HEK293 (cell line): ENCODE data around the gene TSPAN9.

Experiments used
- CTCF ChIA-PET: fragments of 350-600 bp; formaldehyde crosslinking; extraction: SDS; loops from one replicate; lab custom pipeline; 2021; ENCODE audit warnings: antibody characterized with exemption; lab: Yijun Ruan, JAX
- POLR2A ChIA-PET: fragments of 300-600 bp; formaldehyde crosslinking; extraction: SDS; loops from one replicate; lab custom pipeline; 2020; ENCODE audit warnings: antibody characterized with exemption, inconsistent platforms; lab: Yijun Ruan, JAX
- H3K27ac ChIP-seq: fragments of 200-500 bp; sonication (Bioruptor generic); 2 replicates; pipeline ENCODE4 v1.5.1; 2014; ENCODE audit warnings: low read depth, low read length, control low read depth, inconsistent platforms; ENCODE audit errors: extremely low read depth
- H3K36me3 ChIP-seq, 2 experiments: fragments of 200-500 bp in 1 of 2; sonication (Bioruptor generic) in 1 of 2; 1 replicate in 1 of 2; 2 replicates in 1 of 2; pipeline ENCODE4 v1.5.1; 2014 to 2017; ENCODE audit warnings: inconsistent platforms in 2 of 2, low read length in 2 of 2; ENCODE audit not compliant: control insufficient read depth in 2 of 2, insufficient read depth in 1 of 2
- H3K4me1 ChIP-seq: fragments of 200-500 bp; sonication (Bioruptor generic); 2 replicates; pipeline ENCODE4 v1.5.1; 2014; ENCODE audit warnings: mild to moderate bottlenecking, low read length, inconsistent platforms; ENCODE audit not compliant: control insufficient read depth, insufficient read depth
- H3K4me3 ChIP-seq: 2 replicates; pipeline ENCODE4 v1.5.1; 2011; ENCODE audit warnings: low read depth, mild to moderate bottlenecking, control low read depth, low read length, moderate library complexity
- H3K9me3 ChIP-seq: fragments of 200-500 bp; sonication (Bioruptor generic); 2 replicates; pipeline ENCODE4 v1.5.1; 2014; ENCODE audit warnings: low read depth, low read length, inconsistent platforms; ENCODE audit not compliant: control insufficient read depth, insufficient read depth
- PATZ1 ChIP-seq: fragments of 450-650 bp; formaldehyde crosslinking; IDR thresholded peaks from 2 replicates; pipeline ENCODE4 v1.5.1; 2016; ENCODE audit warnings: missing biosample characterization, missing genetic modification characterization
- SCRT2 ChIP-seq: fragments of 450-650 bp; formaldehyde crosslinking; IDR thresholded peaks from 2 replicates; pipeline ENCODE4 v1.5.1; 2016; ENCODE audit warnings: missing biosample characterization, missing genetic modification characterization
- SP3 ChIP-seq: fragments of 450-650 bp; formaldehyde crosslinking; IDR thresholded peaks from 2 replicates; pipeline ENCODE4 v1.5.1; 2016; ENCODE audit warnings: missing biosample characterization, missing genetic modification characterization
- SP7 ChIP-seq: fragments of 450-650 bp; formaldehyde crosslinking; IDR thresholded peaks from 2 replicates; pipeline ENCODE4 v1.5.1; 2016; ENCODE audit warnings: missing biosample characterization, missing genetic modification characterization
- ZBTB11 ChIP-seq: fragments of 450-650 bp; formaldehyde crosslinking; conservative IDR thresholded peaks from 2 replicates; pipeline ENCODE4 v1.5.1; 2016; ENCODE audit warnings: low read depth, missing biosample characterization, missing genetic modification characterization
- ZBTB26 ChIP-seq: fragments of 450-650 bp; formaldehyde crosslinking; optimal IDR thresholded peaks from 2 replicates; pipeline ENCODE3; 2016; ENCODE audit warnings: missing biosample characterization, mild to moderate bottlenecking, missing genetic modification characterization
- ZIC2 ChIP-seq: fragments of 450-650 bp; formaldehyde crosslinking; IDR thresholded peaks from 2 replicates; pipeline ENCODE4 v1.5.1; 2016; ENCODE audit warnings: missing biosample characterization, missing genetic modification characterization
- ZNF148 ChIP-seq: fragments of 450-650 bp; formaldehyde crosslinking; IDR thresholded peaks from 2 replicates; pipeline ENCODE4 v1.5.0; 2017; ENCODE audit warnings: missing biosample characterization, missing genetic modification characterization, borderline replicate concordance
- ZNF157 ChIP-seq: fragments of 450-650 bp; formaldehyde crosslinking; IDR thresholded peaks from 2 replicates; pipeline ENCODE4 v1.5.1; 2016; ENCODE audit warnings: missing biosample characterization, missing genetic modification characterization
- ZNF19 ChIP-seq: fragments of 450-650 bp; formaldehyde crosslinking; IDR thresholded peaks from 2 replicates; pipeline ENCODE4; 2016; ENCODE audit warnings: missing biosample characterization, missing genetic modification characterization, low read depth
- ZNF2 ChIP-seq: fragments of 450-650 bp; formaldehyde crosslinking; IDR thresholded peaks from 2 replicates; pipeline ENCODE4 v1.5.1; 2016; ENCODE audit warnings: missing biosample characterization, missing genetic modification characterization
- ZNF23 ChIP-seq: fragments of 450-650 bp; formaldehyde crosslinking; IDR thresholded peaks from 2 replicates; pipeline ENCODE4 v1.5.1; 2016; ENCODE audit warnings: missing biosample characterization, missing genetic modification characterization, borderline replicate concordance
- TF ChIP-seq, protein P1 (sequence below): fragments of 450-650 bp; formaldehyde crosslinking; IDR thresholded peaks from 2 replicates; pipeline ENCODE4 v1.5.1; 2016; ENCODE audit warnings: missing biosample characterization, missing genetic modification characterization
- TF ChIP-seq, protein P2 (sequence below): fragments of 450-650 bp; formaldehyde crosslinking; IDR thresholded peaks from 2 replicates; pipeline ENCODE4 v1.5.1; 2017; ENCODE audit warnings: missing biosample characterization, missing genetic modification characterization

TSPAN9 gene

DNA sequence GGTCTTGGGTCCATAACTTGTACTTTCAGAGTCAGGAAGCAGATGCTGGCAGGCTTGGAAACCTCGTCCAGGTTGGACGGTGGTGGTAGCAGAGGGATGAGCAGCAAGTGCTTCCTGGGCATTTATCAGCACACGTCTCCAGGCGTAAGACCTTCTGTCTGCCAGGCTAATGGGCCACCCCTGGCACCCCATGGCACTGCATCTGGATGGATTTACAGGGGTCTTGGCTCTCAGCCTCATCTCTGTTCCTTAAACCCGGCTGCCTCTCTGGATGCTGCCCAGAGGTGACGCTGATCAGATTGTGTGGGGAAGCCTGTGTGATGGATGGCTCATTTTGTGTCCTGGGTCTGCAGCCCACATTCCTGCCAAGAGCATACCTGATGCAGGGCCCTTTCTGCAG, 145.1 kb downstream of the TSPAN9 start:
- Histone ChIP-seq H3K9me3 (no peaks in the 10 kb centered on the region), H3K36me3 (no peaks in the 10 kb centered on the region), H3K27ac (no peak overlapping the region), H3K4me1 (peaks cover 6% of the 10 kb centered on the region; the same call in 1 of the 2 replicates), H3K4me3 (no peak overlapping the region)
- ChIA-PET POLR2A (interaction anchor here (0.5 kb wide), 1 partner anchor 43 kb away, joined by 4 read pairs; no protein-coding TSS in a partner anchor), CTCF (interaction anchor here (0.6 kb wide), 1 partner anchor 19 kb away, joined by 3 read pairs; no protein-coding TSS in a partner anchor)
- TF ChIP-seq ZNF2 (tag by site-specific recombination): no peak
- TF ChIP-seq ZNF19 (tag by site-specific recombination): no peak
- TF ChIP-seq ZNF148 (tag by site-specific recombination): no peak
- no peak for TF ChIP-seq ZNF23 (tag by site-specific recombination)
- no peak for TF ChIP-seq ZNF157 (tag by site-specific recombination)
- TF ChIP-seq ZIC2: no peak

DNA sequence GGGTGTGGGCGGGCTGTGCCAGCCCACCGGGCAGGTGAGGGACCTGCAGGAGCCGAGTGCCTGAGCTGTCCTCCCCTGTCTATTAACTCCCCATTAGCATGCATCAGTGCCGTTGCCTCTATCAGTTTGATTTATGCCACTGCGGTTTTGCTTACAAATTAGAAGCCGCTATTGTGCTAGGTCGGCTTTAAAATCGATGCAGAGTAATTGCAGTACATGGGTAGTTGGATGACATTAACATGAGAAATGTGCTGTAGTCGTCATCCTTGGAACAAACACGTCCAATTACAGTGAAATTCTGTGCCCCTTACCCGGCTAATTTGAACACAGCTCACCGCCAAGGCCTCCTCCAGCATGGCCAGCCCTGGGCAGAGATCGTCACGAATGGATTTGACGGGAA, 145.8 kb downstream of the TSPAN9 start:
- Histone ChIP-seq H3K4me1 (peaks cover 6% of the 10 kb centered on the region; the same call in 1 of the 2 replicates), H3K9me3 (no peaks in the 10 kb centered on the region), H3K36me3 (no peaks in the 10 kb centered on the region), H3K27ac (no peak overlapping the region), H3K4me3 (no peak overlapping the region)
- TF ChIP-seq PATZ1 (tag by site-specific recombination) (peak; percentile 49), ZBTB26 (tag by site-specific recombination) (no peak), ZBTB11 (tag by site-specific recombination) (no peak), SCRT2 (tag by site-specific recombination) (no peak), SP7 (peak; percentile 95), SP3 (tag by site-specific recombination) (no peak)
- TF ChIP-seq, protein P1, sequence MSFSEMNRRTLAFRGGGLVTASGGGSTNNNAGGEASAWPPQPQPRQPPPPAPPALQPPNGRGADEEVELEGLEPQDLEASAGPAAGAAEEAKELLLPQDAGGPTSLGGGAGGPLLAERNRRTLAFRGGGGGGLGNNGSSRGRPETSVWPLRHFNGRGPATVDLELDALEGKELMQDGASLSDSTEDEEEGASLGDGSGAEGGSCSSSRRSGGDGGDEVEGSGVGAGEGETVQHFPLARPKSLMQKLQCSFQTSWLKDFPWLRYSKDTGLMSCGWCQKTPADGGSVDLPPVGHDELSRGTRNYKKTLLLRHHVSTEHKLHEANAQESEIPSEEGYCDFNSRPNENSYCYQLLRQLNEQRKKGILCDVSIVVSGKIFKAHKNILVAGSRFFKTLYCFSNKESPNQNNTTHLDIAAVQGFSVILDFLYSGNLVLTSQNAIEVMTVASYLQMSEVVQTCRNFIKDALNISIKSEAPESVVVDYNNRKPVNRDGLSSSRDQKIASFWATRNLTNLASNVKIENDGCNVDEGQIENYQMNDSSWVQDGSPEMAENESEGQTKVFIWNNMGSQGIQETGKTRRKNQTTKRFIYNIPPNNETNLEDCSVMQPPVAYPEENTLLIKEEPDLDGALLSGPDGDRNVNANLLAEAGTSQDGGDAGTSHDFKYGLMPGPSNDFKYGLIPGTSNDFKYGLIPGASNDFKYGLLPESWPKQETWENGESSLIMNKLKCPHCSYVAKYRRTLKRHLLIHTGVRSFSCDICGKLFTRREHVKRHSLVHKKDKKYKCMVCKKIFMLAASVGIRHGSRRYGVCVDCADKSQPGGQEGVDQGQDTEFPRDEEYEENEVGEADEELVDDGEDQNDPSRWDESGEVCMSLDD (tag by site-specific recombination): no peak
- TF ChIP-seq, protein P2, sequence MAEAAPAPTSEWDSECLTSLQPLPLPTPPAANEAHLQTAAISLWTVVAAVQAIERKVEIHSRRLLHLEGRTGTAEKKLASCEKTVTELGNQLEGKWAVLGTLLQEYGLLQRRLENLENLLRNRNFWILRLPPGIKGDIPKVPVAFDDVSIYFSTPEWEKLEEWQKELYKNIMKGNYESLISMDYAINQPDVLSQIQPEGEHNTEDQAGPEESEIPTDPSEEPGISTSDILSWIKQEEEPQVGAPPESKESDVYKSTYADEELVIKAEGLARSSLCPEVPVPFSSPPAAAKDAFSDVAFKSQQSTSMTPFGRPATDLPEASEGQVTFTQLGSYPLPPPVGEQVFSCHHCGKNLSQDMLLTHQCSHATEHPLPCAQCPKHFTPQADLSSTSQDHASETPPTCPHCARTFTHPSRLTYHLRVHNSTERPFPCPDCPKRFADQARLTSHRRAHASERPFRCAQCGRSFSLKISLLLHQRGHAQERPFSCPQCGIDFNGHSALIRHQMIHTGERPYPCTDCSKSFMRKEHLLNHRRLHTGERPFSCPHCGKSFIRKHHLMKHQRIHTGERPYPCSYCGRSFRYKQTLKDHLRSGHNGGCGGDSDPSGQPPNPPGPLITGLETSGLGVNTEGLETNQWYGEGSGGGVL (tag by site-specific recombination): no peak
- ChIA-PET CTCF (interaction anchor here (0.6 kb wide), 2 partner anchors 20 to 50 kb away, joined by 3 read pairs; no protein-coding TSS in a partner anchor), POLR2A (interaction anchor here (0.5 kb wide), 1 partner anchor 43 kb away, joined by 4 read pairs; no protein-coding TSS in a partner anchor)
